ENCODE data around the gene SUGCT.

SUGCT gene

GRCh38 chr7:40095230-40095629, 39.6 kb upstream of the SUGCT start:
- H3K9ac ChIP-seq (ENCODE audit: low read depth, low read length, poor library complexity, severe bottlenecking) = no peak overlapping the region
- H3K36me3 ChIP-seq (ENCODE audit: insufficient read depth, low read length) = peaks cover 55% of the 10 kb centered on the region
- no peaks in the 10 kb centered on the region for H3K9me3 ChIP-seq (ENCODE audit: insufficient read depth, low read depth, low read length)
- H3K27me3 ChIP-seq (ENCODE audit: insufficient read depth, low read length, poor library complexity, severe bottlenecking) = no peaks in the 10 kb centered on the region
- no peak overlapping the region for H2AFZ ChIP-seq (ENCODE audit: low read length)
- H4K20me1 ChIP-seq (ENCODE audit: insufficient read depth, low read length, poor library complexity, severe bottlenecking) = no peaks in the 10 kb centered on the region
- no peaks in the 10 kb centered on the region for H3F3A ChIP-seq (ENCODE audit: low read depth)
- H3K4me1 ChIP-seq (ENCODE audit: insufficient read depth, low read length, poor library complexity, severe bottlenecking) = no peaks in the 10 kb centered on the region
- no peak overlapping the region for H3K4me2 ChIP-seq (ENCODE audit: low read depth, low read length, poor library complexity, severe bottlenecking)
- H3K79me2 ChIP-seq (ENCODE audit: insufficient read depth, low read length) = no peaks in the 10 kb centered on the region
- no peaks in the 10 kb centered on the region for H3K9me2 ChIP-seq (replicated peaks; ENCODE audit: low read depth, low read length)
- TF ChIP-seq EZH2phosphoT487 (IDR thresholded peaks at IDR 0.05; ENCODE audit: borderline replicate concordance) (no peak), CTCF (conservative IDR thresholded peaks at IDR 0.05; ENCODE audit: low read length) (no peak)
- no peak overlapping the region for H3K4me3 ChIP-seq (ENCODE audit: low read length, poor library complexity, severe bottlenecking)

GRCh38 chr7:40095695-40096327, 39.0 kb upstream of the SUGCT start:
- Histone ChIP-seq H3K4me1 (ENCODE audit: insufficient read depth, low read length, poor library complexity, severe bottlenecking) (no peaks in the 10 kb centered on the region), H3K4me2 (ENCODE audit: low read depth, low read length, poor library complexity, severe bottlenecking) (no peak overlapping the region), H3K79me2 (ENCODE audit: insufficient read depth, low read length) (no peaks in the 10 kb centered on the region), H3F3A (ENCODE audit: low read depth) (no peaks in the 10 kb centered on the region), H3K27me3 (ENCODE audit: insufficient read depth, low read length, poor library complexity, severe bottlenecking) (no peaks in the 10 kb centered on the region), H3K9ac (ENCODE audit: low read depth, low read length, poor library complexity, severe bottlenecking) (no peak overlapping the region), H3K9me3 (ENCODE audit: insufficient read depth, low read depth, low read length) (no peaks in the 10 kb centered on the region), H4K20me1 (ENCODE audit: insufficient read depth, low read length, poor library complexity, severe bottlenecking) (no peaks in the 10 kb centered on the region), H3K36me3 (ENCODE audit: insufficient read depth, low read length) (peaks cover 52% of the 10 kb centered on the region), H3K4me3 (ENCODE audit: low read length, poor library complexity, severe bottlenecking) (no peak overlapping the region), H2AFZ (ENCODE audit: low read length) (no peak overlapping the region), H3K9me2 (replicated peaks; ENCODE audit: low read depth, low read length) (no peaks in the 10 kb centered on the region)
- TF ChIP-seq EZH2phosphoT487 (IDR thresholded peaks at IDR 0.05; ENCODE audit: borderline replicate concordance) (no peak), CTCF (conservative IDR thresholded peaks at IDR 0.05; ENCODE audit: low read length) (no peak)

GRCh38 chr7:40097728-40098127, 37.1 kb upstream of the SUGCT start:
- peaks cover 38% of the 10 kb centered on the region; the same call in 1 of the 2 replicates for H3K36me3 ChIP-seq (ENCODE audit: insufficient read depth, low read length)
- no peak overlapping the region for H3K9ac ChIP-seq (ENCODE audit: low read depth, low read length, poor library complexity, severe bottlenecking)
- H3K4me2 ChIP-seq (ENCODE audit: low read depth, low read length, poor library complexity, severe bottlenecking) = no peak overlapping the region
- H3K9me3 ChIP-seq (ENCODE audit: insufficient read depth, low read depth, low read length) = no peaks in the 10 kb centered on the region
- H3K9me2 ChIP-seq (replicated peaks; ENCODE audit: low read depth, low read length) = no peaks in the 10 kb centered on the region
- TF ChIP-seq CTCF (conservative IDR thresholded peaks at IDR 0.05; ENCODE audit: low read length) (no peak), EZH2phosphoT487 (IDR thresholded peaks at IDR 0.05; ENCODE audit: borderline replicate concordance) (no peak)
- H3F3A ChIP-seq (ENCODE audit: low read depth) = no peaks in the 10 kb centered on the region
- no peak overlapping the region for H3K4me3 ChIP-seq (ENCODE audit: low read length, poor library complexity, severe bottlenecking)
- no peaks in the 10 kb centered on the region for H3K27me3 ChIP-seq (ENCODE audit: insufficient read depth, low read length, poor library complexity, severe bottlenecking)
- H4K20me1 ChIP-seq (ENCODE audit: insufficient read depth, low read length, poor library complexity, severe bottlenecking) = no peaks in the 10 kb centered on the region
- no peaks in the 10 kb centered on the region for H3K79me2 ChIP-seq (ENCODE audit: insufficient read depth, low read length)
- H2AFZ ChIP-seq (ENCODE audit: low read length) = no peak overlapping the region
- no peaks in the 10 kb centered on the region for H3K4me1 ChIP-seq (ENCODE audit: insufficient read depth, low read length, poor library complexity, severe bottlenecking)
